Stomach (tissue), 9 donors: ENCODE results near the gene EPO. TPM values are rescaled to one million over a fixed set of nuclear protein-coding genes. Genes with fewer than 3 reads are reported as not detected.
"Not testable (repeated sequence)": the region's sequence is repeated elsewhere in the genome, so short reads cannot be mapped to it uniquely, and the experiment has no call there.

Source experiments
- DNase-seq, 2 donors: peaks; one replicate each; pipeline versions ENCODE4 v3.0.0 to v3.0.0-alpha.2; 2013 to 2019
- H3K27ac ChIP-seq, 5 donors: fragments of 200-600 bp in 4 of 5; sonication (generic) in 4 of 5; one replicate each; pipeline ENCODE4 v1.5.1; 2013 to 2019; ENCODE audit warnings: mild to moderate bottlenecking in 1 of 5, moderate library complexity in 1 of 5
- H3K27me3 ChIP-seq, 3 donors: fragments of 200-600 bp; sonication (generic); one replicate each; pipeline ENCODE4 v1.5.1; 2017 to 2019; ENCODE audit warnings: mixed run types in 1 of 3
- H3K36me3 ChIP-seq, 4 donors: fragments of 200-600 bp; sonication (generic); 1 replicate in 3 of 4; 2 replicates in 1 of 4; pipeline ENCODE4 v1.5.1; 2016 to 2019
- H3K4me1 ChIP-seq, 4 donors: fragments of 200-600 bp; sonication (generic); one replicate each; pipeline ENCODE4 v1.5.1; 2016 to 2019
- H3K4me3 ChIP-seq, 4 donors: fragments of 200-600 bp; sonication (generic) in 3 of 4; one replicate each; pipeline ENCODE4 v1.5.1; 2016 to 2019; ENCODE audit warnings: mild to moderate bottlenecking in 1 of 4
- H3K9me3 ChIP-seq, 4 donors: fragments of 200-600 bp; sonication (generic); one replicate each; pipeline ENCODE4 v1.5.1; 2016 to 2019
- CTCF ChIP-seq, 7 experiments: fragments of 450-650 bp in 4 of 7; fragments of 200-600 bp in 3 of 7; sonication (generic) in 3 of 7; IDR thresholded peaks; one replicate each; pipeline ENCODE4 v1.5.1; 2016 to 2019; ENCODE audit warnings: antibody characterized with exemption in 7 of 7, control low read depth in 2 of 7, mild to moderate bottlenecking in 1 of 7
- EP300 ChIP-seq: sonication (generic); formaldehyde crosslinking; IDR thresholded peaks from one replicate; pipeline ENCODE4 v1.6.1; 2017; ENCODE audit warnings: antibody characterized with exemption
- POLR2A ChIP-seq, 4 donors: fragments of 450-650 bp; IDR thresholded peaks; one replicate each; pipeline ENCODE4 v1.6.1; 2016; ENCODE audit warnings: antibody characterized with exemption in 4 of 4, control low read depth in 2 of 4, mild to moderate bottlenecking in 1 of 4, moderate library complexity in 1 of 4
- POLR2AphosphoS5 ChIP-seq, 3 donors: sonication (generic); formaldehyde crosslinking; IDR thresholded peaks; one replicate each; pipeline ENCODE4 v1.6.1; 2016; ENCODE audit warnings: antibody characterized with exemption in 3 of 3
- WGBS, 5 donors: extraction: QIAGEN DNeasy Blood & Tissue Kit in 3 of 5; methylation state at CpG; one replicate each; pipeline versions ENCODE4 v1.1.5 to v1.1.7; 2013 to 2018; 5-methylcytosine and 5-hydroxymethylcytosine counted together
- intact Hi-C: fragments of 100-400 bp; cut with DNase I; formaldehyde crosslinking; loops from one replicate; pipeline ENCODE4 v1.15.1; 2023; ENCODE audit warnings: low total_unique reads
- polyA plus RNA-seq, 3 donors: library from polyadenylated mRNA; stranded (reverse); fragments of 200-250 nt; gene quantifications; one replicate each; pipeline ENCODE4 v1.2.3, GENCODE V29; 2013
- total RNA-seq, 5 donors: library from RNA; depleted of rRNA; stranded (reverse); fragments of >200 nt; gene quantifications; one replicate each; pipeline versions ENCODE4 v1.1.0 to v1.2.3, GENCODE V29; 2014 to 2016
- donor health status: healthy with polysubstance abuse.
- donor health status: Bipolar disorder and iron deficiency.
- donor health status: healthy.

EPO gene
- total and polyA plus RNA-seq, 8 donors: not detected

- WGBS, 5 donors: 57 to 78% (median 67%) methylated on average over 5 to 6 of the region's 6 CpGs
- no peaks in the 10 kb centered on the region for H3K9me3 ChIP-seq
- no peak for DNase-seq
- no peak overlapping the region for H3K27ac ChIP-seq
- H3K4me1 ChIP-seq: peaks cover 4 to 10% (median 8%) of the 10 kb centered on the region in 4 donors
- no peaks in the 10 kb centered on the region for H3K27me3 ChIP-seq
- no peak overlapping the region for H3K4me3 ChIP-seq
- intact Hi-C loops: no loop called here
- TF ChIP-seq CTCF (IDR thresholded peaks at IDR 0.05): no peak
- no peaks in the 10 kb centered on the region for H3K36me3 ChIP-seq
Observed at GRCh38 chr7:100699018-100699417, 21.2 kb upstream of the EPO start.

- H3K27me3 ChIP-seq, H3K4me1 ChIP-seq, H3K36me3 ChIP-seq, H3K4me3 ChIP-seq, DNase-seq, H3K9me3 ChIP-seq, H3K27ac ChIP-seq: not testable (repeated sequence)
- 56 to 80% (median 66%) methylated on average over 3 of the region's 3 CpGs for WGBS, 5 donors
- intact Hi-C loops: loop anchor here (10.0 kb wide), 1 partner anchor 154 kb away; the partner anchor contains the start of gene SLC12A9
Observed at GRCh38 chr7:100701089-100701488, 19.2 kb upstream of the EPO start.

GRCh38 chr7:100705320-100705752 is 14.9 kb upstream of the EPO start:
- intact Hi-C loops: loop anchor here (10.0 kb wide), 1 partner anchor 149 kb away; the partner anchor contains the start of gene SLC12A9
- WGBS, 5 donors: 0% methylated on average over 6 to 25 of the region's 25 CpGs
- no peaks in the 10 kb centered on the region for H3K27me3 ChIP-seq
- H3K27ac ChIP-seq: peak overlapping the region; percentile 91 to 97 (median 92)
- TF ChIP-seq CTCF (IDR thresholded peaks at IDR 0.05) (peak in 5 of 7 experiments; percentile 83 to 92 (median 88)), EP300 (no peak), POLR2AphosphoS5 (IDR thresholded peaks at IDR 0.05) (peak in 1 of 3 donors; percentile 28), POLR2A (IDR thresholded peaks at IDR 0.05) (peak in 1 of 4 donors; percentile 15)
- peak overlapping the region; percentile 75 to 90 (median 84) for H3K4me3 ChIP-seq
- peaks cover 13 to 29% (median 28%) of the 10 kb centered on the region in 4 donors for H3K4me1 ChIP-seq
- no peaks in the 10 kb centered on the region for H3K9me3 ChIP-seq
- H3K36me3 ChIP-seq: peaks cover 0 to 8% (median 5%) of the 10 kb centered on the region in 4 donors
- peak; percentile 76 to 93 for DNase-seq

- Histone ChIP-seq H3K4me3 (peak within 1 kb of the TSS; percentile 75 to 90 (median 84)), H3K27me3 (no peaks in the 10 kb centered on the region), H3K36me3 (peaks cover 0 to 8% (median 5%) of the 10 kb centered on the region in 4 donors), H3K4me1 (peaks cover 13 to 29% (median 28%) of the 10 kb centered on the region in 4 donors), H3K27ac (peak within 1 kb of the TSS; percentile 91 to 97 (median 92)), H3K9me3 (no peaks in the 10 kb centered on the region)
- 0 to 1% (median 0%) methylated on average over 73 to 86 of the region's 86 CpGs for WGBS, 5 donors
- TF ChIP-seq POLR2AphosphoS5 (IDR thresholded peaks at IDR 0.05) (peak; percentile 75 to 97 (median 76)), EP300 (no peak)
- intact Hi-C loops: loop anchor here (10.0 kb wide), 1 partner anchor 149 kb away; the partner anchor contains the start of gene SLC12A9
- peak; percentile 100 for DNase-seq
Observed at GRCh38 chr7:100705753-100706671, 14.3 kb upstream of the EPO start, which contains the start of gene POP7. Gene POP7, plus strand, starts transcription at chr7:100706121. Its CDS starts 710 bp downstream, at chr7:100706831.

- DNase-seq: peak; percentile 36 to 61
- WGBS, 5 donors: 6 to 30% (median 22%) methylated on average over 7 to 34 of the region's 34 CpGs
- intact Hi-C loops: loop anchor here (10.0 kb wide), 1 partner anchor 148 kb away; the partner anchor contains the start of gene SLC12A9
- TF ChIP-seq POLR2A (IDR thresholded peaks at IDR 0.05) (no peak), EP300 (no peak), POLR2AphosphoS5 (IDR thresholded peaks at IDR 0.05) (no peak), CTCF (IDR thresholded peaks at IDR 0.05) (no peak)
- Histone ChIP-seq H3K9me3 (no peaks in the 10 kb centered on the region), H3K4me1 (peaks cover 13 to 29% (median 28%) of the 10 kb centered on the region in 4 donors), H3K27ac (peak overlapping the region in 4 of 5 donors; percentile 92 to 97 (median 94)), H3K27me3 (no peaks in the 10 kb centered on the region), H3K4me3 (peak overlapping the region; percentile 75 to 90 (median 84)), H3K36me3 (peaks cover 0 to 8% (median 5%) of the 10 kb centered on the region in 4 donors)
Observed at GRCh38 chr7:100706672-100707311, 13.5 kb upstream of the EPO start.
